GM18909 (cell line): ENCODE data around the gene ARHGAP15.

Source experiments
- ATAC-seq: cut with Tn5 transposase; IDR thresholded peaks from one replicate; pipeline ENCODE4 v1.9.1; 2021; ENCODE audit warnings: mild to moderate bottlenecking; ENCODE audit not compliant: unreplicated experiment, poor library complexity

Gene ARHGAP15

GRCh38 chr2:143163499-143163898, 34.3 kb downstream of the ARHGAP15 start:
- no peak for ATAC-seq

GRCh38 chr2:143165291-143165690, 36.1 kb downstream of the ARHGAP15 start:
- ATAC-seq: no peak

GRCh38 chr2:143169105-143169504, 39.9 kb downstream of the ARHGAP15 start:
- no peak for ATAC-seq

GRCh38 chr2:143171817-143172216, 42.6 kb downstream of the ARHGAP15 start:
- ATAC-seq: no peak

GRCh38 chr2:143175438-143175837, 46.2 kb downstream of the ARHGAP15 start:
- ATAC-seq: no peak

- no peak for ATAC-seq
These were observed 47.4 kb downstream of the ARHGAP15 start for GRCh38 chr2:143176606-143177005.

- ATAC-seq: peak; percentile 98
These were observed 48.0 kb downstream of the ARHGAP15 start for GRCh38 chr2:143177096-143177786.

GRCh38 chr2:143181494-143181893, 52.3 kb downstream of the ARHGAP15 start:
- ATAC-seq: no peak

- no peak for ATAC-seq
These were observed 53.4 kb downstream of the ARHGAP15 start for GRCh38 chr2:143182649-143183048.

- ATAC-seq: peak; percentile 71
These were observed 54.7 kb downstream of the ARHGAP15 start for GRCh38 chr2:143183804-143184463.

- ATAC-seq: no peak
These were observed 57.7 kb downstream of the ARHGAP15 start for GRCh38 chr2:143186876-143187275.

- ATAC-seq: no peak
These were observed 61.2 kb downstream of the ARHGAP15 start for GRCh38 chr2:143190431-143190830.

GRCh38 chr2:143192106-143192505, 62.9 kb downstream of the ARHGAP15 start:
- ATAC-seq: no peak

GRCh38 chr2:143192716-143193115, 63.5 kb downstream of the ARHGAP15 start:
- ATAC-seq: no peak

- ATAC-seq: no peak
These were observed 63.9 kb downstream of the ARHGAP15 start for GRCh38 chr2:143193121-143193520.

- no peak for ATAC-seq
These were observed 66.3 kb downstream of the ARHGAP15 start for GRCh38 chr2:143195511-143195910.

GRCh38 chr2:143204062-143204461, 74.8 kb downstream of the ARHGAP15 start:
- ATAC-seq: no peak

- no peak for ATAC-seq
These were observed 76.0 kb downstream of the ARHGAP15 start for GRCh38 chr2:143205106-143205764.

- no peak for ATAC-seq
These were observed 80.6 kb downstream of the ARHGAP15 start for GRCh38 chr2:143209570-143210445.

GRCh38 chr2:143210446-143210819, 81.2 kb downstream of the ARHGAP15 start:
- no peak for ATAC-seq
